NB4 (cell line): ENCODE data around the gene RNF13.

Source experiments
- DNase-seq: peaks from one replicate; pipeline ENCODE4 v3.0.0; 2010; ENCODE audit warnings: low read depth
- H3K4me3 ChIP-seq: one replicate; pipeline ENCODE4 v1.5.1; 2011; ENCODE audit warnings: mild to moderate bottlenecking, low read depth, low read length, moderate library complexity
- MYC ChIP-seq: IDR thresholded peaks from 2 replicates; pipeline ENCODE4 v1.6.1; 2011; ENCODE audit warnings: low read depth, low read length
- POLR2A ChIP-seq: IDR thresholded peaks from 2 replicates; pipeline ENCODE4 v1.6.1; 2011; ENCODE audit warnings: mild to moderate bottlenecking; ENCODE audit not compliant: insufficient read length; ENCODE audit errors: extremely low read depth
- TF ChIP-seq, protein P1 (sequence below): IDR thresholded peaks from 2 replicates; pipeline ENCODE4 v1.6.1; 2011; ENCODE audit warnings: low read depth, low read length
- TF ChIP-seq, protein P2 (sequence below): IDR thresholded peaks from one replicate; pipeline ENCODE4 v1.5.1; 2012; ENCODE audit warnings: low read depth, low read length

The RNF13 gene

GRCh38 chr3:149908424-149908957 lies 95.5 kb downstream of the RNF13 start:
- TF ChIP-seq POLR2A, result no peak
- TF ChIP-seq, protein P1, sequence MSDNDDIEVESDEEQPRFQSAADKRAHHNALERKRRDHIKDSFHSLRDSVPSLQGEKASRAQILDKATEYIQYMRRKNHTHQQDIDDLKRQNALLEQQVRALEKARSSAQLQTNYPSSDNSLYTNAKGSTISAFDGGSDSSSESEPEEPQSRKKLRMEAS, result no peak
- DNase-seq, result no peak
- H3K4me3 ChIP-seq, result no peak overlapping the region

DNA sequence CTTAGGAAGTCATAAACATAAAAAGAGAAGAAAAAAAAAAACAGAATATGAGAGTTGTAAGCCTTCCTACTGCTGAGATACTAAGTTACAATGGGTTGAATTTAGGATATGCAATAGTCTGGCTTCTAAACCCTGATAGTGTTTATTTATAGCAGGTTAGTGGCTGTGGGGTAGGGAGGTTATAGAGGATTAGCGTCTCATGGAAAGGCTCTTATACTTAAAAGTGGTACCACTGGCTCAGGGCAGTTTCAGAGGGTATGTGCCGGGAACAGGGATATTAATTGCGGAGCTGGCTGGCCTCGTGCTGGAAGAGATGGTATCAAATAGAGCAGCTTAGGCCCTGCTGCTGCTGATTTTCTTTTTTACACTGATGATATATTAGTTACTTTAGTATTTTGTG lies 96.9 kb downstream of the RNF13 start:
- no peak overlapping the region for H3K4me3 ChIP-seq
- TF ChIP-seq POLR2A (no peak), MYC (no peak)
- TF ChIP-seq, protein P2, sequence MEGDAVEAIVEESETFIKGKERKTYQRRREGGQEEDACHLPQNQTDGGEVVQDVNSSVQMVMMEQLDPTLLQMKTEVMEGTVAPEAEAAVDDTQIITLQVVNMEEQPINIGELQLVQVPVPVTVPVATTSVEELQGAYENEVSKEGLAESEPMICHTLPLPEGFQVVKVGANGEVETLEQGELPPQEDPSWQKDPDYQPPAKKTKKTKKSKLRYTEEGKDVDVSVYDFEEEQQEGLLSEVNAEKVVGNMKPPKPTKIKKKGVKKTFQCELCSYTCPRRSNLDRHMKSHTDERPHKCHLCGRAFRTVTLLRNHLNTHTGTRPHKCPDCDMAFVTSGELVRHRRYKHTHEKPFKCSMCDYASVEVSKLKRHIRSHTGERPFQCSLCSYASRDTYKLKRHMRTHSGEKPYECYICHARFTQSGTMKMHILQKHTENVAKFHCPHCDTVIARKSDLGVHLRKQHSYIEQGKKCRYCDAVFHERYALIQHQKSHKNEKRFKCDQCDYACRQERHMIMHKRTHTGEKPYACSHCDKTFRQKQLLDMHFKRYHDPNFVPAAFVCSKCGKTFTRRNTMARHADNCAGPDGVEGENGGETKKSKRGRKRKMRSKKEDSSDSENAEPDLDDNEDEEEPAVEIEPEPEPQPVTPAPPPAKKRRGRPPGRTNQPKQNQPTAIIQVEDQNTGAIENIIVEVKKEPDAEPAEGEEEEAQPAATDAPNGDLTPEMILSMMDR, result no peak
- TF ChIP-seq, protein P1, result no peak
- no peak for DNase-seq

GRCh38 chr3:149917124-149917667 lies 104.2 kb downstream of the RNF13 start:
- no peak for TF ChIP-seq POLR2A
- TF ChIP-seq, protein P2, result no peak
- TF ChIP-seq, protein P1, result no peak
- TF ChIP-seq MYC, result no peak
- no peak for DNase-seq
- no peak overlapping the region for H3K4me3 ChIP-seq

- TF ChIP-seq, protein P2, result no peak
- TF ChIP-seq POLR2A, result no peak
- no peak for TF ChIP-seq MYC
- TF ChIP-seq, protein P1, result no peak
- H3K4me3 ChIP-seq, result no peak overlapping the region
- DNase-seq, result no peak
Measured at GRCh38 chr3:149919509-149919908, 106.5 kb downstream of the RNF13 start.

DNA sequence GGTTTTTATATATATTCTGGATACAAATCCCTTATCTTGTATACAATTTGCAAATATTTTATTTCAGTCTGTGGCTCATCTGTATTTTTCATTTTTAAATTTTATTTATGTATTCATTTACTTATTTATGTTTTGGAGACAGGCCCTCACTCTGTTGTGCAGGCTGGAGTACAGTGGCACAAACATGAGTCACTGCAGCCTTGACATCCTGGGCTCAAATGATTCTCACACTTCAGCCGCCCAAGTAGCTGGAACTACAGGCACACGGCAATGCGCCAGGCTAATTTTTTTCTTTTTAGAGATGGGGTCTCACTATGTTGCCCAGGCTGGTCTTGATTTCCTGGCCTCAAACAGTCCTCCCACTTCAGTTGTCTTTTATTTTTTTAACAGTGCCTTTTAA lies 107.1 kb downstream of the RNF13 start:
- no peak overlapping the region for H3K4me3 ChIP-seq
- no peak for DNase-seq
- TF ChIP-seq, protein P1, result no peak
- TF ChIP-seq, protein P2, result no peak
- TF ChIP-seq POLR2A, result no peak
- no peak for TF ChIP-seq MYC

GRCh38 chr3:149933008-149933407 lies 120.0 kb downstream of the RNF13 start:
- TF ChIP-seq MYC (no peak), POLR2A (no peak)
- TF ChIP-seq, protein P2, result no peak
- TF ChIP-seq, protein P1, result no peak
- no peak for DNase-seq
- no peak overlapping the region for H3K4me3 ChIP-seq
